Measurements from ENCODE around the gene ARL13A.
"Not testable (repeated sequence)": the region's sequence is repeated elsewhere in the genome, so short reads cannot be mapped to it uniquely, and the experiment has no call there.

Gene ARL13A

GRCh38 chrX:100969408-100969807 is at the start of gene ARL13A:
ARL13A (plus strand) TSS chrX:100969708; CDS start chrX:100973690, 3,982 bp downstream.
- no peak for DNase-seq

GRCh38 chrX:100924375-100924774 is 45.1 kb upstream of the ARL13A start:
- DNase-seq = no peak

- DNase-seq = no peak
Measured at GRCh38 chrX:100926453-100926852, 43.1 kb upstream of the ARL13A start.

GRCh38 chrX:100928660-100929613 is 40.6 kb upstream of the ARL13A start, which contains the start of gene XKRX:
XKRX (minus strand) TSS chrX:100928917; CDS start chrX:100928304, 613 bp downstream.
- peak; percentile 46 for DNase-seq

- DNase-seq = no peak
Measured at GRCh38 chrX:100931218-100931924, 38.1 kb upstream of the ARL13A start.

GRCh38 chrX:100931925-100932285 is 37.6 kb upstream of the ARL13A start:
- no peak for DNase-seq

GRCh38 chrX:100935767-100936166 is 33.7 kb upstream of the ARL13A start:
- no peak for DNase-seq

GRCh38 chrX:100939333-100939732 is 30.2 kb upstream of the ARL13A start:
- no peak for DNase-seq

- no peak for DNase-seq
Measured at GRCh38 chrX:100944601-100945000, 24.9 kb upstream of the ARL13A start.

GRCh38 chrX:100946299-100946927 is 23.1 kb upstream of the ARL13A start:
- DNase-seq = no peak

GRCh38 chrX:100948557-100948956 is 21.0 kb upstream of the ARL13A start:
- no peak for DNase-seq

GRCh38 chrX:100962811-100963210 is 6.7 kb upstream of the ARL13A start:
- DNase-seq = no peak

- DNase-seq = no peak
Measured at GRCh38 chrX:100964362-100964761, 5.1 kb upstream of the ARL13A start.

- no peak for DNase-seq
Measured at GRCh38 chrX:100969936-100970335, 428 bp downstream of the ARL13A start.

GRCh38 chrX:100973411-100973810 is 3.9 kb downstream of the ARL13A start:
- no peak for DNase-seq

GRCh38 chrX:100975212-100975611 is 5.7 kb downstream of the ARL13A start:
- no peak for DNase-seq

GRCh38 chrX:100976211-100976610 is 6.7 kb downstream of the ARL13A start:
- no peak for DNase-seq

GRCh38 chrX:100979881-100980607 is 10.5 kb downstream of the ARL13A start:
- DNase-seq = no peak

GRCh38 chrX:100980608-100981497 is 11.3 kb downstream of the ARL13A start:
- no peak for DNase-seq

GRCh38 chrX:100981498-100981845 is 12.0 kb downstream of the ARL13A start:
- DNase-seq = not testable (repeated sequence)

GRCh38 chrX:100984818-100985217 is 15.3 kb downstream of the ARL13A start:
- no peak for DNase-seq

- no peak for DNase-seq
Measured at GRCh38 chrX:100990139-100990538, 20.6 kb downstream of the ARL13A start.

Measured in right hindlimb (tissue), 1 donor.